Uterus (tissue), 4 donors: ENCODE measurements around the gene ARHGAP29. TPM values are rescaled to one million over a fixed set of nuclear protein-coding genes. Genes with fewer than 3 reads are reported as not detected.

Experiments used
- DNase-seq, 2 donors: peaks; one replicate each; pipeline ENCODE4 v3.0.0-alpha.2; 2019 to 2020
- H3K27ac ChIP-seq, 2 donors: fragments of 200-600 bp; sonication (generic); 1 replicate in 1 of 2; 2 replicates in 1 of 2; pipeline ENCODE4 v1.5.1; 2016 to 2018
- H3K27me3 ChIP-seq, 2 donors: fragments of 200-600 bp; sonication (generic); one replicate each; pipeline ENCODE4 v1.5.1; 2018 to 2019; ENCODE audit warnings: control low read depth in 1 of 2
- H3K36me3 ChIP-seq, 2 donors: fragments of 200-600 bp; sonication (generic); one replicate each; pipeline ENCODE4 v1.5.1; 2019; ENCODE audit warnings: control low read depth in 1 of 2
- H3K4me1 ChIP-seq, 2 donors: fragments of 200-600 bp; sonication (generic); one replicate each; pipeline ENCODE4 v1.5.1; 2018 to 2019; ENCODE audit warnings: control low read depth in 1 of 2
- H3K4me3 ChIP-seq, 2 donors: fragments of 200-600 bp; sonication (generic); 1 replicate in 1 of 2; 2 replicates in 1 of 2; pipeline ENCODE4 v1.5.1; 2018 to 2019; ENCODE audit warnings: mild to moderate bottlenecking in 1 of 2
- H3K9me3 ChIP-seq, 2 donors: fragments of 200-600 bp; sonication (generic); one replicate each; pipeline ENCODE4 v1.5.1; 2019; ENCODE audit warnings: control low read depth in 1 of 2
- POLR2A ChIP-seq, 2 donors: fragments of 450-650 bp; IDR thresholded peaks; one replicate each; pipeline ENCODE4 v1.6.1; 2016; ENCODE audit warnings: antibody characterized with exemption in 2 of 2, mild to moderate bottlenecking in 1 of 2, moderate library complexity in 1 of 2
- intact Hi-C: fragments of 100-400 bp; cut with DNase I; formaldehyde crosslinking; loops from one replicate; pipeline ENCODE4 v1.15.1; 2023; ENCODE audit warnings: low total_unique reads
- total RNA-seq, 4 donors: library from RNA; depleted of rRNA in 3 of 4; stranded (reverse); fragments of >200 nt in 3 of 4; gene quantifications; one replicate each; pipeline versions ENCODE4 v1.1.0 to v1.2.4, GENCODE V29; 2014 to 2023
- TF ChIP-seq, protein P1 (sequence below), 4 experiments: fragments of 200-600 bp in 2 of 4; fragments of 450-650 bp in 2 of 4; sonication (generic) in 2 of 4; IDR thresholded peaks; one replicate each; pipeline ENCODE4 v1.5.1; 2016 to 2019; ENCODE audit warnings: antibody characterized with exemption in 4 of 4, mild to moderate bottlenecking in 2 of 4, moderate library complexity in 1 of 4
- donor health status: DM: yes; HTN: yes; CAD: no.

Gene ARHGAP29
- total RNA-seq, 4 donors from 2014 or later = 20.0 to 67.3 (median 38.8) TPM

DNA sequence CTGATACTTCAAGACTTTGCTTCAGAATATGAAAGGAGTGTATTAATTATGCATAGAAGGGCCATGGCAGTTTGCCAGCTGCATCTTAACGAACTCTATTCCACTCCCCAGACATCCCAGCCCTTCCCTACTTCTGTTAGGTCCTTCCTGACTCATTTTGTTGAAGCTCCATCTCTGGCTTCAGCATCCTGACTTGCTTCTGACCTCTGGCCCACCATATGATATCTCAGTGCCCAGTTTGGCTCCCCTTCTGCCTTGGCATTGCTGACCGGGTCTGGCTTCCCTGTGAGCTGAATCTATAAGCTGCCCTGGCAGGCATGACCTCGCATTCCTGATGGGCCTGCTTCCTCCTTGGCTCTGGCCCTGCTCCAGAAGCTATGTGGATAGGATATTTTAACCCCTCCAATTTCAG lies 27.6 kb upstream of the ARHGAP29 start:
- no peak overlapping the region for H3K4me3 ChIP-seq
- H3K27ac ChIP-seq = no peak overlapping the region
- H3K9me3 ChIP-seq = no peaks in the 10 kb centered on the region
- no peaks in the 10 kb centered on the region for H3K4me1 ChIP-seq
- intact Hi-C loops = no loop called here
- TF ChIP-seq, protein P1, sequence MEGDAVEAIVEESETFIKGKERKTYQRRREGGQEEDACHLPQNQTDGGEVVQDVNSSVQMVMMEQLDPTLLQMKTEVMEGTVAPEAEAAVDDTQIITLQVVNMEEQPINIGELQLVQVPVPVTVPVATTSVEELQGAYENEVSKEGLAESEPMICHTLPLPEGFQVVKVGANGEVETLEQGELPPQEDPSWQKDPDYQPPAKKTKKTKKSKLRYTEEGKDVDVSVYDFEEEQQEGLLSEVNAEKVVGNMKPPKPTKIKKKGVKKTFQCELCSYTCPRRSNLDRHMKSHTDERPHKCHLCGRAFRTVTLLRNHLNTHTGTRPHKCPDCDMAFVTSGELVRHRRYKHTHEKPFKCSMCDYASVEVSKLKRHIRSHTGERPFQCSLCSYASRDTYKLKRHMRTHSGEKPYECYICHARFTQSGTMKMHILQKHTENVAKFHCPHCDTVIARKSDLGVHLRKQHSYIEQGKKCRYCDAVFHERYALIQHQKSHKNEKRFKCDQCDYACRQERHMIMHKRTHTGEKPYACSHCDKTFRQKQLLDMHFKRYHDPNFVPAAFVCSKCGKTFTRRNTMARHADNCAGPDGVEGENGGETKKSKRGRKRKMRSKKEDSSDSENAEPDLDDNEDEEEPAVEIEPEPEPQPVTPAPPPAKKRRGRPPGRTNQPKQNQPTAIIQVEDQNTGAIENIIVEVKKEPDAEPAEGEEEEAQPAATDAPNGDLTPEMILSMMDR (IDR thresholded peaks at IDR 0.05) = no peak
- TF ChIP-seq POLR2A (IDR thresholded peaks at IDR 0.05) = no peak
- H3K36me3 ChIP-seq = no peaks in the 10 kb centered on the region
- H3K27me3 ChIP-seq = no peaks in the 10 kb centered on the region
- DNase-seq = no peak

- intact Hi-C loops = no loop called here
- DNase-seq = no peak
- Histone ChIP-seq H3K27ac (no peak overlapping the region), H3K4me3 (no peak overlapping the region), H3K36me3 (no peaks in the 10 kb centered on the region), H3K27me3 (no peaks in the 10 kb centered on the region), H3K9me3 (no peaks in the 10 kb centered on the region), H3K4me1 (no peaks in the 10 kb centered on the region)
- no peak for TF ChIP-seq POLR2A (IDR thresholded peaks at IDR 0.05)
- TF ChIP-seq, protein P1 (IDR thresholded peaks at IDR 0.05) = no peak
Measured at GRCh38 chr1:94260635-94261387, 23.4 kb upstream of the ARHGAP29 start.

GRCh38 chr1:94259635-94260289 lies 22.4 kb upstream of the ARHGAP29 start:
- H3K9me3 ChIP-seq = no peaks in the 10 kb centered on the region
- intact Hi-C loops = no loop called here

GRCh38 chr1:94258873-94259331 lies 21.5 kb upstream of the ARHGAP29 start:
- intact Hi-C loops = no loop called here
- peak; percentile 30 to 38 for DNase-seq
- TF ChIP-seq, protein P1 (IDR thresholded peaks at IDR 0.05) = no peak
- TF ChIP-seq POLR2A (IDR thresholded peaks at IDR 0.05) = no peak
- H3K27me3 ChIP-seq = no peaks in the 10 kb centered on the region
- H3K36me3 ChIP-seq = no peaks in the 10 kb centered on the region
- H3K27ac ChIP-seq = no peak overlapping the region
- no peaks in the 10 kb centered on the region for H3K9me3 ChIP-seq
- H3K4me1 ChIP-seq = no peaks in the 10 kb centered on the region
- H3K4me3 ChIP-seq = no peak overlapping the region

More at GRCh38 chr1:94259635-94260289, 22.4 kb upstream of the ARHGAP29 start:
- H3K4me3 ChIP-seq = no peak overlapping the region
- H3K27me3 ChIP-seq = no peaks in the 10 kb centered on the region
- no peak for DNase-seq
- TF ChIP-seq, protein P1 (IDR thresholded peaks at IDR 0.05) = no peak
- no peak for TF ChIP-seq POLR2A (IDR thresholded peaks at IDR 0.05)
- H3K27ac ChIP-seq = no peak overlapping the region
- H3K4me1 ChIP-seq = no peaks in the 10 kb centered on the region
- H3K36me3 ChIP-seq = no peaks in the 10 kb centered on the region

DNA sequence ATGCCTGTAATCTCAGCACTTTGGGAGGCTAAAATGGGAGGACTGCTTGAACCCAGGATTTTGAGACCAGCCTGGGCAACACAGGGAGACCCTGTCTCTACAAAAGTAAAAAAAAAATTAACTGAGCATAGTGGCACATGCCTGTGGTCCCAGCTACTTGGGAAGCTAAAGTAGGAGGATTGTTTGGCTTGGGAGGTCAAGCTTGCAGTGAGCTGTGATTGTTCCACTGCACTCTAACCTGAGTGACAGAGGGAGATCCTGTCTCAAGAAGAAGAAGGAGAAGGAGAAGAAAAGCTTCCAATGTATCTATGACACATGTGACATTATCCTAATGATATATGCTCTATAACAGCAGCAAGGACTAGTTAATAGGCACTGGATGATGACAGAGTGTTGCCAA lies 20.1 kb upstream of the ARHGAP29 start:
- DNase-seq = no peak
- Histone ChIP-seq H3K36me3 (no peaks in the 10 kb centered on the region), H3K27me3 (no peaks in the 10 kb centered on the region), H3K4me1 (no peaks in the 10 kb centered on the region), H3K4me3 (no peak overlapping the region), H3K9me3 (no peaks in the 10 kb centered on the region), H3K27ac (no peak overlapping the region)
- TF ChIP-seq POLR2A (IDR thresholded peaks at IDR 0.05) = no peak
- TF ChIP-seq, protein P1 (IDR thresholded peaks at IDR 0.05) = no peak
- intact Hi-C loops = no loop called here
